H1 (cell line): ENCODE data around the gene PTGFR. TPM values are rescaled to one million over a fixed set of nuclear protein-coding genes. Genes with fewer than 3 reads are reported as not detected.

Source experiments
- CTCF ChIA-PET: fragments of 300-600 bp; sonication (Branson Sonifier 250); formaldehyde crosslinking; loops from one replicate; lab custom pipeline; 2021; ENCODE audit not compliant: partially characterized antibody; lab: Charles Lee
- POLR2A ChIA-PET: fragments of 300-600 bp; sonication (Branson Sonifier 250); formaldehyde crosslinking; loops from one replicate; lab custom pipeline; 2021; ENCODE audit warnings: inconsistent platforms; ENCODE audit not compliant: partially characterized antibody; lab: Charles Lee
- DNase-seq, 2 experiments: peaks; one replicate each; pipeline versions ENCODE4 v3.0.0 to v3.0.0-alpha.2; 2010 to 2022; ENCODE audit warnings: low spot score in 2 of 2, low read depth in 1 of 2, mixed read lengths in 1 of 2
- FAIRE-seq: peaks from 2 replicates; lab custom pipeline; 2011; peaks lifted over from hg19 to GRCh38; lab: Jason Lieb, UNC
- H2AFZ ChIP-seq: 2 replicates; pipeline ENCODE4 v1.8.1; 2012; ENCODE audit warnings: low read length, inconsistent platforms
- H2AK5ac ChIP-seq: 2 replicates; pipeline ENCODE4 v1.6.1; 2013; ENCODE audit warnings: low read depth, low read length
- H2BK120ac ChIP-seq: replicated peaks from 2 replicates; pipeline ENCODE3; 2013; ENCODE audit warnings: low read depth, low read length, inconsistent platforms
- H2BK12ac ChIP-seq: 2 replicates; pipeline ENCODE4 v1.6.1; 2013; ENCODE audit warnings: low read depth, low read length
- H2BK15ac ChIP-seq: 2 replicates; pipeline ENCODE4 v1.6.1; 2013; ENCODE audit warnings: low read length
- H2BK20ac ChIP-seq: 2 replicates; pipeline ENCODE4 v1.6.1; 2013; ENCODE audit warnings: low read length
- H2BK5ac ChIP-seq: 2 replicates; pipeline ENCODE4 v1.6.1; 2013; ENCODE audit warnings: low read depth, low read length
- H3K14ac ChIP-seq: 2 replicates; pipeline ENCODE4 v1.6.1; 2013; ENCODE audit warnings: inconsistent platforms; ENCODE audit not compliant: insufficient read length
- H3K18ac ChIP-seq: 2 replicates; pipeline ENCODE4 v1.6.1; 2013; ENCODE audit warnings: low read length; ENCODE audit errors: extremely low read depth
- H3K23ac ChIP-seq: 2 replicates; pipeline ENCODE4 v1.6.1; 2013; ENCODE audit warnings: inconsistent platforms; ENCODE audit not compliant: insufficient read length
- H3K23me2 ChIP-seq: 2 replicates; pipeline ENCODE4 v1.6.1; 2013; ENCODE audit warnings: low read depth, low read length
- H3K27ac ChIP-seq: 2 replicates; pipeline ENCODE4 v1.6.1; 2011; ENCODE audit warnings: low read depth, low read length, inconsistent platforms
- H3K27me3 ChIP-seq, 4 experiments: replicated peaks in 1 of 4; 1 replicate in 1 of 4; 2 replicates in 3 of 4; pipeline versions ENCODE4 v1.6.1 to v1.8.1; 2011 to 2013; ENCODE audit warnings: low read length in 3 of 4, mild to moderate bottlenecking in 3 of 4, inconsistent platforms in 2 of 4, mixed read lengths in 2 of 4, moderate library complexity in 1 of 4; ENCODE audit not compliant: control insufficient read depth in 3 of 4, insufficient read depth in 3 of 4; ENCODE audit errors: extremely low read depth in 1 of 4
- H3K36me3 ChIP-seq, 4 experiments: 2 replicates each; pipeline versions ENCODE4 v1.6.1 to v1.8.1; 2011 to 2013; ENCODE audit warnings: mild to moderate bottlenecking in 4 of 4, low read length in 3 of 4, moderate library complexity in 2 of 4, control low read depth in 1 of 4, inconsistent platforms in 1 of 4; ENCODE audit not compliant: insufficient read depth in 4 of 4, control insufficient read depth in 2 of 4
- H3K4ac ChIP-seq: replicated peaks from 2 replicates; pipeline ENCODE3; 2013; ENCODE audit warnings: low read length, low read depth, mixed read lengths, inconsistent platforms; ENCODE audit not compliant: insufficient read length
- H3K4me1 ChIP-seq, 4 experiments: replicated peaks in 1 of 4; 1 replicate in 1 of 4; 2 replicates in 3 of 4; pipeline versions ENCODE4 v1.6.1 to v1.8.1; 2011 to 2013; ENCODE audit warnings: low read length in 3 of 4, inconsistent platforms in 2 of 4, mixed read lengths in 1 of 4; ENCODE audit not compliant: insufficient read depth in 4 of 4, control insufficient read depth in 3 of 4
- H3K4me2 ChIP-seq, 2 experiments: 2 replicates each; pipeline versions ENCODE4 v1.6.1 to v1.8.1; 2011 to 2013; ENCODE audit warnings: low read depth in 2 of 2, low read length in 2 of 2, control low read depth in 1 of 2, inconsistent platforms in 1 of 2, mild to moderate bottlenecking in 1 of 2; ENCODE audit not compliant: insufficient read depth in 1 of 2
- H3K4me3 ChIP-seq, 4 experiments: fragments of 200-600, 300-600 bp in 1 of 4; sonication (generic), shearing (Covaris generic), sonication (Bioruptor Twin) in 1 of 4; 2 replicates each; pipeline versions ENCODE4 v1.5.1 to v1.8.1; 2011 to 2016; ENCODE audit warnings: low read length in 4 of 4, low read depth in 3 of 4, control low read depth in 2 of 4, inconsistent platforms in 2 of 4, mild to moderate bottlenecking in 2 of 4, mixed read lengths in 1 of 4, moderate library complexity in 1 of 4; ENCODE audit not compliant: insufficient read depth in 2 of 4; ENCODE audit errors: extremely low read depth in 1 of 4
- H3K56ac ChIP-seq: replicated peaks from 2 replicates; pipeline ENCODE3; 2013; ENCODE audit warnings: low read depth, mild to moderate bottlenecking, mixed read lengths, low read length, inconsistent platforms; ENCODE audit not compliant: insufficient read length
- H3K79me1 ChIP-seq: 2 replicates; pipeline ENCODE4 v1.6.1; 2013; ENCODE audit warnings: low read depth, low read length, control low read depth
- H3K79me2 ChIP-seq, 2 experiments: 2 replicates each; pipeline versions ENCODE4 v1.6.1 to v1.8.1; 2012 to 2013; ENCODE audit warnings: low read length in 2 of 2, mild to moderate bottlenecking in 2 of 2, inconsistent platforms in 1 of 2; ENCODE audit not compliant: insufficient read depth in 2 of 2, control insufficient read depth in 1 of 2
- H3K9ac ChIP-seq, 4 experiments: replicated peaks in 1 of 4; 1 replicate in 1 of 4; 2 replicates in 3 of 4; pipeline versions ENCODE4 v1.6.1 to v1.8.1; 2011 to 2013; ENCODE audit warnings: low read depth in 3 of 4, low read length in 3 of 4, control low read depth in 2 of 4, mild to moderate bottlenecking in 2 of 4, moderate library complexity in 2 of 4, inconsistent platforms in 1 of 4; ENCODE audit errors: extremely low read depth in 1 of 4
- H3K9me3 ChIP-seq, 2 experiments: 2 replicates each; pipeline versions ENCODE4 v1.6.1 to v1.8.1; 2012 to 2013; ENCODE audit warnings: mild to moderate bottlenecking in 2 of 2, moderate library complexity in 2 of 2, control low read depth in 1 of 2, inconsistent platforms in 1 of 2, low read depth in 1 of 2, low read length in 1 of 2, mixed read lengths in 1 of 2; ENCODE audit not compliant: insufficient read depth in 2 of 2
- H4K20me1 ChIP-seq, 2 experiments: replicated peaks in 1 of 2; 2 replicates each; pipeline versions ENCODE3 to v1.8.1; 2011 to 2013; ENCODE audit warnings: inconsistent platforms in 2 of 2, low read length in 2 of 2, mild to moderate bottlenecking in 1 of 2; ENCODE audit not compliant: insufficient read depth in 2 of 2, control insufficient read depth in 1 of 2
- H4K5ac ChIP-seq: 2 replicates; pipeline ENCODE4 v1.6.1; 2013; ENCODE audit warnings: low read length, low read depth, mixed read lengths, inconsistent platforms; ENCODE audit not compliant: insufficient read length
- H4K8ac ChIP-seq: 2 replicates; pipeline ENCODE4 v1.8.0; 2013; ENCODE audit warnings: mild to moderate bottlenecking, moderate library complexity, low read length, inconsistent platforms; ENCODE audit not compliant: insufficient read depth; ENCODE audit errors: extremely low read depth
- H4K91ac ChIP-seq: replicated peaks from 2 replicates; pipeline ENCODE3; 2013; ENCODE audit warnings: low read length, mixed read lengths, inconsistent platforms; ENCODE audit not compliant: insufficient read length
- ASH2L ChIP-seq: fragments of 200-600, 300-600 bp; sonication (generic); IDR thresholded peaks from one replicate; pipeline ENCODE4 v1.7.1; 2017; ENCODE audit warnings: low read length
- CTBP2 ChIP-seq: IDR thresholded peaks from 2 replicates; pipeline ENCODE4 v1.7.0; 2011; ENCODE audit warnings: borderline replicate concordance, mild to moderate bottlenecking, moderate library complexity, mixed read lengths, low read length; ENCODE audit not compliant: insufficient read depth, insufficient read length
- FOSL1 ChIP-seq: IDR thresholded peaks from 2 replicates; pipeline ENCODE4 v1.6.1; 2011; ENCODE audit warnings: mild to moderate bottlenecking, low read depth, low read length, moderate library complexity; ENCODE audit not compliant: insufficient read depth
- KDM1A ChIP-seq: fragments of 200-600, 300-600 bp; sonication (generic); IDR thresholded peaks from 2 replicates; pipeline ENCODE4 v1.7.1; 2016; ENCODE audit warnings: mild to moderate bottlenecking, low read length, borderline replicate concordance
- POLR2A ChIP-seq, 2 experiments: IDR thresholded peaks; 1 replicate in 1 of 2; 2 replicates in 1 of 2; pipeline ENCODE4 v1.6.1; 2011; ENCODE audit warnings: low read depth in 2 of 2, low read length in 2 of 2, mild to moderate bottlenecking in 2 of 2; ENCODE audit errors: control extremely low read depth in 1 of 2
- POLR2AphosphoS5 ChIP-seq: IDR thresholded peaks from 2 replicates; pipeline ENCODE4 v1.6.1; 2011; ENCODE audit warnings: low read depth, low read length
- POU5F1 ChIP-seq: IDR thresholded peaks from 2 replicates; pipeline ENCODE4 v1.6.1; 2011; ENCODE audit warnings: low read depth, mild to moderate bottlenecking, low read length, moderate library complexity
- RBBP5 ChIP-seq: IDR thresholded peaks from 2 replicates; pipeline ENCODE4 v1.7.1; 2012; ENCODE audit warnings: low read depth, mild to moderate bottlenecking, inconsistent platforms, low read length, moderate library complexity, borderline replicate concordance
- RNF2 ChIP-seq: fragments of 200-900, 300-1000 bp; sonication (generic); IDR thresholded peaks from 2 replicates; pipeline ENCODE4 v1.7.1; 2016; ENCODE audit warnings: borderline replicate concordance, low read depth, mild to moderate bottlenecking, antibody characterized with exemption, low read length; ENCODE audit not compliant: poor library complexity, severe bottlenecking; ENCODE audit errors: missing control alignments
- SIX5 ChIP-seq: IDR thresholded peaks from 2 replicates; pipeline ENCODE4 v1.6.1; 2011; ENCODE audit warnings: mild to moderate bottlenecking, low read depth, low read length
- SP2 ChIP-seq: IDR thresholded peaks from 2 replicates; pipeline ENCODE4 v1.6.1; 2012; ENCODE audit warnings: mild to moderate bottlenecking, low read length, inconsistent platforms
- TCF12 ChIP-seq: IDR thresholded peaks from 2 replicates; pipeline ENCODE4 v1.6.1; 2011; ENCODE audit warnings: low read depth, mild to moderate bottlenecking, low read length
- TEAD4 ChIP-seq: IDR thresholded peaks from 2 replicates; pipeline ENCODE4 v1.6.1; 2012; ENCODE audit warnings: low read depth, low read length, inconsistent platforms, mixed read lengths
- YY1 ChIP-seq: IDR thresholded peaks from 2 replicates; pipeline ENCODE4 v1.6.1; 2011; ENCODE audit warnings: low read depth, mild to moderate bottlenecking, low read length
- polyA plus RNA-seq, 7 experiments: library from polyadenylated mRNA; depleted of rRNA in 3 of 7; stranded (reverse) in 5 of 7; unstranded in 2 of 7; fragments of >200 nt in 5 of 7; fragments of 200-250 nt in 2 of 7; gene quantifications; 1 replicate in 5 of 7; 2 replicates in 1 of 7; 4 replicates in 1 of 7; pipeline versions ENCODE4 v1.2.1 to v1.2.3, GENCODE V29; 2011 to 2013; ENCODE audit warnings: missing spikeins in 2 of 7, mixed read lengths in 2 of 7
- total RNA-seq: library from RNA; stranded (reverse); fragmentation: NEBNext Ultra II Directional; extraction: Animal tissue kit (Norgen Biotek cat#: 25700); gene quantifications from 2 replicates; pipeline ENCODE4 v1.2.1, GENCODE V29; 2021
- TF ChIP-seq, protein P1 (sequence below): IDR thresholded peaks from 2 replicates; pipeline ENCODE4 v1.6.1; 2012; ENCODE audit warnings: low read length, inconsistent platforms

The PTGFR gene
- total and polyA plus RNA-seq, 2 of the 8 experiments (the other 6 are each of a cell fraction or from before 2014, with no cell fraction given), result 0.02 TPM; not detected in 1

DNA sequence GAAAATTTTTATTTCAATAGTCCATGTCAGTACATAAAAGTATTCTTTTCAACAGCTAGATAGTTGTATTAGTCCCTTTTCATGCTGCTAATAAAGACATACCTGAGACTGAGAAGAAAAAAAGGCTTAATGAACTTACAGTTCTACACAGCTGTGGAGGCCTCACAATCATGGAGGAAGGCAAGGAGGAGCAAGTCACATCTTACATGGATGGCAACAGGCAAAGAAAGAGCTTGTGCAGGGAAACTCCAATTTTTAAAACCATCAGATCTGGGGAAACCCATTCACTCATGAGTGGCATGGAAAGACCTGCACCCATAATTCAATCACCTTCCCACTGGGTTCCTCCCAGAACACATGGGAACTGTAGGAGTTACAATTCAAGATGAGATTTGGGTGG, 50.7 kb downstream of the PTGFR start:
- Histone ChIP-seq H3K79me1 (no peaks in the 10 kb centered on the region), H3K9ac (no peak overlapping the region), H2AK5ac (no peak overlapping the region), H4K5ac (no peak overlapping the region), H3K18ac (no peak overlapping the region), H2BK5ac (no peak overlapping the region), H3K14ac (no peak overlapping the region), H3K23me2 (no peaks in the 10 kb centered on the region), H3K4me2 (no peak overlapping the region), H3K27me3 (no peaks in the 10 kb centered on the region), H3K56ac (no peak overlapping the region), H4K8ac (no peak overlapping the region), H4K20me1 (no peaks in the 10 kb centered on the region), H2BK20ac (no peak overlapping the region), H2BK12ac (no peak overlapping the region), H2AFZ (no peak overlapping the region), H3K36me3 (no peaks in the 10 kb centered on the region), H2BK15ac (no peak overlapping the region), H3K4me3 (no peak overlapping the region), H3K4ac (no peak overlapping the region), H3K23ac (no peak overlapping the region), H3K27ac (no peak overlapping the region), H2BK120ac (no peak overlapping the region), H3K4me1 (no peaks in the 10 kb centered on the region), H3K9me3 (no peaks in the 10 kb centered on the region; a peak in 1 of 4 replicates), H3K79me2 (no peaks in the 10 kb centered on the region), H4K91ac (no peak overlapping the region)
- ChIA-PET POLR2A (no interaction called here), CTCF (no interaction called here)
- FAIRE-seq (no peak), DNase-seq (no peak)
- TF ChIP-seq POU5F1 (no peak), FOSL1 (no peak), ASH2L (no peak), POLR2AphosphoS5 (no peak), POLR2A (IDR thresholded peaks at IDR 0.05; ENCODE audit: control extremely low read depth in 1 of 2, low read depth in 2 of 2, low read length in 2 of 2) (no peak), TEAD4 (no peak), RBBP5 (no peak), RNF2 (no peak), CTBP2 (no peak), YY1 (no peak), TCF12 (no peak), KDM1A (no peak), SIX5 (no peak), SP2 (no peak)
- TF ChIP-seq, protein P1, sequence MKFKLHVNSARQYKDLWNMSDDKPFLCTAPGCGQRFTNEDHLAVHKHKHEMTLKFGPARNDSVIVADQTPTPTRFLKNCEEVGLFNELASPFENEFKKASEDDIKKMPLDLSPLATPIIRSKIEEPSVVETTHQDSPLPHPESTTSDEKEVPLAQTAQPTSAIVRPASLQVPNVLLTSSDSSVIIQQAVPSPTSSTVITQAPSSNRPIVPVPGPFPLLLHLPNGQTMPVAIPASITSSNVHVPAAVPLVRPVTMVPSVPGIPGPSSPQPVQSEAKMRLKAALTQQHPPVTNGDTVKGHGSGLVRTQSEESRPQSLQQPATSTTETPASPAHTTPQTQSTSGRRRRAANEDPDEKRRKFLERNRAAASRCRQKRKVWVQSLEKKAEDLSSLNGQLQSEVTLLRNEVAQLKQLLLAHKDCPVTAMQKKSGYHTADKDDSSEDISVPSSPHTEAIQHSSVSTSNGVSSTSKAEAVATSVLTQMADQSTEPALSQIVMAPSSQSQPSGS, result no peak
